DOHH2 (cell line): Measurements from ENCODE around the gene OR2J2.

Source experiments
- H3F3A ChIP-seq: fragments of 200-600 bp; sonication (generic), shearing (Covaris generic); 2 replicates; pipeline ENCODE4 v1.6.0; 2016; ENCODE audit warnings: antibody characterized with exemption, mild to moderate bottlenecking; ENCODE audit not compliant: control insufficient read depth, insufficient read depth
- H3K27ac ChIP-seq: fragments of 200-600 bp; sonication (generic); 2 replicates; pipeline ENCODE4 v1.5.1; 2014; ENCODE audit warnings: low read depth, mild to moderate bottlenecking, low read length, moderate library complexity
- H3K27me3 ChIP-seq: fragments of 200-600 bp; sonication (generic); 2 replicates; pipeline ENCODE4 v1.6.1; 2014; ENCODE audit warnings: mild to moderate bottlenecking, low read length, mixed read lengths; ENCODE audit not compliant: control insufficient read depth
- H3K36me3 ChIP-seq: fragments of 200-600 bp; sonication (generic); 2 replicates; pipeline ENCODE4 v1.6.1; 2014; ENCODE audit warnings: mild to moderate bottlenecking, low read length, moderate library complexity, mixed read lengths; ENCODE audit not compliant: control insufficient read depth
- H3K4me1 ChIP-seq: fragments of 200-600 bp; sonication (generic); 2 replicates; pipeline ENCODE4 v1.6.1; 2014; ENCODE audit warnings: mild to moderate bottlenecking, low read length, mixed read lengths; ENCODE audit not compliant: control insufficient read depth
- H3K4me2 ChIP-seq: fragments of 200-600 bp; sonication (generic); 2 replicates; pipeline ENCODE4 v1.6.0; 2014; ENCODE audit warnings: mild to moderate bottlenecking, low read length, moderate library complexity
- H3K4me3 ChIP-seq: fragments of 200-600 bp; sonication (generic); 2 replicates; pipeline ENCODE4 v1.5.1; 2014; ENCODE audit warnings: mild to moderate bottlenecking, low read length, mixed read lengths
- H3K79me2 ChIP-seq: fragments of 200-600 bp; sonication (generic); 2 replicates; pipeline ENCODE4 v1.6.1; 2014; ENCODE audit warnings: mild to moderate bottlenecking, low read length, mixed read lengths; ENCODE audit not compliant: control insufficient read depth
- H3K9me2 ChIP-seq: fragments of 200-600 bp; sonication (generic); replicated peaks from 2 replicates; pipeline ENCODE4 v1.6.1; 2014; ENCODE audit warnings: mild to moderate bottlenecking, low read length, mixed read lengths; ENCODE audit not compliant: control insufficient read depth
- H3K9me3 ChIP-seq: fragments of 200-600 bp; sonication (generic); 2 replicates; pipeline ENCODE4 v1.6.1; 2014; ENCODE audit warnings: antibody characterized with exemption, low read length, mixed read lengths; ENCODE audit not compliant: control insufficient read depth, insufficient read depth
- H4K20me1 ChIP-seq: fragments of 200-600 bp; sonication (generic); 2 replicates; pipeline ENCODE4 v1.6.0; 2014; ENCODE audit warnings: low read depth, mild to moderate bottlenecking, antibody characterized with exemption, low read length, moderate library complexity; ENCODE audit not compliant: control insufficient read depth, insufficient read depth
- CTCF ChIP-seq: fragments of 200-600 bp; sonication (generic); IDR thresholded peaks from one replicate; pipeline ENCODE4 v1.5.1; 2014; ENCODE audit warnings: antibody characterized with exemption, mild to moderate bottlenecking, low read depth, low read length; ENCODE audit not compliant: poor library complexity, severe bottlenecking
- EZH2phosphoT487 ChIP-seq: fragments of 200-600 bp; sonication (generic); IDR thresholded peaks from 2 replicates; pipeline ENCODE4 v1.6.1; 2017; ENCODE audit warnings: borderline replicate concordance, mild to moderate bottlenecking, antibody characterized with exemption, low read length, moderate library complexity, mixed read lengths

Gene OR2J2

DNA sequence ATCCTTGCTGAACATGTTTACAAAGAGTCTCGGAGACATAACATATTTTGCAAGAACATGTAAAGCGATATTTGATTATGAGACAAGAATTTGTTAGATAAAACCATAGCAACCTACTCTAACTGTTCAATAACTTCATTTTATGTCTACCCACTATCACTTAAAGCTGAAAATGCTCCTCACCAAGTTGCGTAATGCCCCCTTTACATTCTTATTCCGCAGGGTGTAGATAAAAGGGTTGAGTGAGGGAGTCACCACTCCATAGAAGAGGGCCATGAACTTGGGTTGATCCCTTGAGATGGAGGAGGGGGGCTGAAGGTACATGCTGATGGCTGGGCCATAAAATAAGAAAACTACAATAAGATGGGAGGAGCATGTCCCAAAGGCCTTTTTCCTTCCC, 33.0 kb upstream of the OR2J2 start:
- no peaks in the 10 kb centered on the region for H3K79me2 ChIP-seq
- TF ChIP-seq EZH2phosphoT487: no peak
- no peak for TF ChIP-seq CTCF
- no peaks in the 10 kb centered on the region for H3F3A ChIP-seq
- no peak overlapping the region for H3K27ac ChIP-seq
- no peaks in the 10 kb centered on the region for H3K27me3 ChIP-seq
- no peaks in the 10 kb centered on the region for H3K9me3 ChIP-seq
- H3K9me2 ChIP-seq: no peaks in the 10 kb centered on the region
- H3K4me1 ChIP-seq: no peaks in the 10 kb centered on the region
- no peaks in the 10 kb centered on the region for H4K20me1 ChIP-seq
- no peaks in the 10 kb centered on the region for H3K36me3 ChIP-seq
- no peak overlapping the region for H3K4me2 ChIP-seq
- H3K4me3 ChIP-seq: no peak overlapping the region

GRCh38 chr6:29141606-29142005, 29.1 kb upstream of the OR2J2 start:
- no peaks in the 10 kb centered on the region for H3K4me1 ChIP-seq
- H3K4me2 ChIP-seq: no peak overlapping the region
- H3K9me2 ChIP-seq: no peaks in the 10 kb centered on the region
- TF ChIP-seq CTCF: no peak
- no peak for TF ChIP-seq EZH2phosphoT487
- H4K20me1 ChIP-seq: no peaks in the 10 kb centered on the region
- H3K27me3 ChIP-seq: no peaks in the 10 kb centered on the region
- no peaks in the 10 kb centered on the region for H3K36me3 ChIP-seq
- H3K27ac ChIP-seq: no peak overlapping the region
- H3K79me2 ChIP-seq: no peaks in the 10 kb centered on the region
- H3F3A ChIP-seq: no peaks in the 10 kb centered on the region
- H3K4me3 ChIP-seq: no peak overlapping the region
- 0 out of 2 replicates have a peak, but pooled peaks cover 3% of the 10 kb centered on the region for H3K9me3 ChIP-seq

- H3F3A ChIP-seq: no peaks in the 10 kb centered on the region
- TF ChIP-seq CTCF (no peak), EZH2phosphoT487 (no peak)
- H3K79me2 ChIP-seq: no peaks in the 10 kb centered on the region
- no peak overlapping the region for H3K4me3 ChIP-seq
- H3K27ac ChIP-seq: no peak overlapping the region
- H3K4me2 ChIP-seq: no peak overlapping the region
- H3K27me3 ChIP-seq: no peaks in the 10 kb centered on the region
- H3K9me2 ChIP-seq: no peaks in the 10 kb centered on the region
- H3K4me1 ChIP-seq: no peaks in the 10 kb centered on the region
- 0 out of 2 replicates have a peak, but pooled peaks cover 3% of the 10 kb centered on the region for H3K9me3 ChIP-seq
- H4K20me1 ChIP-seq: no peaks in the 10 kb centered on the region
- no peaks in the 10 kb centered on the region for H3K36me3 ChIP-seq
These were observed 28.4 kb upstream of the OR2J2 start for GRCh38 chr6:29142309-29142708.
